Heart right ventricle (tissue), 16 donors: Measurements from ENCODE around the gene CTSL. TPM values are rescaled to one million over a fixed set of nuclear protein-coding genes. Genes with fewer than 3 reads are reported as not detected.

ENCODE experiments used
- ATAC-seq, 8 donors: fragments of 200-7000 bp; cut with Tn5 transposase; one replicate each; pipeline ENCODE4 v1.9.1; 2020; ENCODE audit warnings: mild to moderate bottlenecking in 8 of 8, moderate library complexity in 8 of 8, moderate number of reproducible peaks in 1 of 8
- DNase-seq, 2 donors: peaks; one replicate each; pipeline ENCODE4 v3.0.0-alpha.2; 2020
- H3K27ac ChIP-seq, 10 donors: fragments of 200-600 bp; sonication (generic) in 2 of 10; one replicate each; pipeline versions ENCODE4 v1.5.0 to v1.8.0; 2020 to 2022; ENCODE audit warnings: mild to moderate bottlenecking in 3 of 10
- H3K27me3 ChIP-seq, 7 donors: fragments of 200-600 bp; one replicate each; pipeline ENCODE4 v1.8.0; 2021 to 2022; ENCODE audit warnings: mild to moderate bottlenecking in 2 of 7
- H3K36me3 ChIP-seq, 9 donors: fragments of 200-600 bp; sonication (generic) in 1 of 9; one replicate each; pipeline versions ENCODE4 v1.5.0 to v1.8.0; 2020 to 2022; ENCODE audit warnings: mild to moderate bottlenecking in 2 of 9
- H3K4me1 ChIP-seq, 9 donors: fragments of 200-600 bp; sonication (generic) in 1 of 9; one replicate each; pipeline versions ENCODE4 v1.5.0 to v1.8.0; 2020 to 2022; ENCODE audit warnings: mild to moderate bottlenecking in 4 of 9
- H3K4me3 ChIP-seq, 10 donors: fragments of 200-600 bp; sonication (generic) in 2 of 10; one replicate each; pipeline versions ENCODE4 v1.5.0 to v1.8.0; 2020 to 2022; ENCODE audit warnings: mild to moderate bottlenecking in 7 of 10, moderate library complexity in 2 of 10
- H3K9me3 ChIP-seq, 11 donors: fragments of 200-600 bp in 10 of 11; sonication (generic) in 2 of 11; one replicate each; pipeline versions ENCODE4 v1.5.0 to v1.8.0; 2013 to 2022; ENCODE audit warnings: mild to moderate bottlenecking in 2 of 11, control low read depth in 1 of 11, moderate library complexity in 1 of 11
- whole genome bisulfite sequencing, 2 donors: extraction: QIAGEN DNeasy Blood & Tissue Kit; methylation state at CpG; one replicate each; pipeline ENCODE4 v1.1.7; 2013; ENCODE audit warnings: inconsistent platforms in 1 of 2; 5-methylcytosine and 5-hydroxymethylcytosine counted together
- intact Hi-C, 10 donors: fragments of 100-400 bp; cut with DNase I; formaldehyde crosslinking; loops; one replicate each; pipeline versions ENCODE4 v1.11.1 to v1.14.2; 2022
- polyA plus RNA-seq, 2 donors: library from polyadenylated mRNA; stranded (reverse); fragments of 200-250 nt; gene quantifications; one replicate each; pipeline ENCODE4 v1.2.3, GENCODE V29; 2013
- total RNA-seq, 10 donors: library from RNA; stranded (reverse); fragmentation: NEBNext Ultra II Directional in 3 of 10; extraction: Animal tissue kit (Norgen Biotek cat#: 25700) in 3 of 10; gene quantifications; one replicate each; pipeline versions ENCODE4 v1.2.1 to v1.2.4, GENCODE V29; 2021 to 2023
- TF ChIP-seq, protein P1 (sequence below), 9 donors: fragments of 200-600 bp; sonication (generic) in 2 of 9; IDR thresholded peaks; one replicate each; pipeline versions ENCODE4 v1.5.0 to v1.8.0; 2021 to 2022; ENCODE audit warnings: antibody characterized with exemption in 9 of 9, mild to moderate bottlenecking in 5 of 9, moderate library complexity in 1 of 9
- donor health status: Arrhythmogenic right ventricular cardiomyopathy.
- donor health status: ischemic (EF 13 %, LVEDD 7.1; RV severe dilation, severe dysfunction).
- donor health status: healthy with polysubstance abuse.
- donor health status: DM: no; HTN: yes; CAD: no.
- donor health status: DM: no; HTN: no; CAD: no.
- donor health status: ischemic (EF 25% LVEDD 6.9; RV normal size, moderate dysfunction).
- donor health status: ischemic (EF 25% LVEDD 5.7; RV mildly dilated, moderate dysfunction).
- donor health status: healthy.
- donor health status: DM: yes; HTN: yes; CAD: no.
- donor health status: Ischemic cardiomyopathy.
- donor health status: ischemic (EF 35%, LVEDD 5.7; RV mildly dilated, moderate dysfunction).
- donor health status: nonischemic (EF 11% LVEDD 7.7; RV severe dilation, severe dysfunction).
- donor health status: DM: yes; HTN: yes; CAD: no.
- donor health status: PGD.
- donor health status: ischemic (EF 29% LVEDD 5.4; RV normal size, mild dysfunction).
- donor health status: nonischemic (EF 23%, LVEDD 6.1; RV moderate dilation, normal function).

The CTSL gene
- total and polyA plus RNA-seq, 12 donors: 75.8 to 189 (median 134) TPM

DNA sequence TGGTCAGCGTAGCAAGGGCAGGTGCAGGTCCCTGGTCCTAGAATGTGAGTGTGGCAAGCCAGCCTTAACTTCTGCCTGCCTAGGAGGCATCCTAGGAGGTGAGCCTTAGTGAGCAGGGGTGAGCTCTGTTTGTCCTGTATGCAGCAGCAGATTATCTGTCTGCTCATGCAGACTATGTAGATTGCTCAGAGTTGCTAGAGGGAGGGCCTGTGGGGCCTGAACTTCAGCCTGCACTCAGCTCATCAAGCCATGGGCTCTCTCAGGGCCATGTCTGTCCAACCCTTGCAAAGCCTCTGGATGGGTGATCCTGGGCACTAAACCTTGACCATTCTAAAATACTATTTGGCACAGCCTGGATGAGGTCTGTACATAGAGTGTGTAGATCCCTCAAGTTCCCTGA, 8.5 kb upstream of the CTSL start:
- DNase-seq (no peak), ATAC-seq (no peak)
- H3K9me3 ChIP-seq: no peaks in the 10 kb centered on the region
- H3K4me3 ChIP-seq: no peak overlapping the region
- TF ChIP-seq, protein P1, sequence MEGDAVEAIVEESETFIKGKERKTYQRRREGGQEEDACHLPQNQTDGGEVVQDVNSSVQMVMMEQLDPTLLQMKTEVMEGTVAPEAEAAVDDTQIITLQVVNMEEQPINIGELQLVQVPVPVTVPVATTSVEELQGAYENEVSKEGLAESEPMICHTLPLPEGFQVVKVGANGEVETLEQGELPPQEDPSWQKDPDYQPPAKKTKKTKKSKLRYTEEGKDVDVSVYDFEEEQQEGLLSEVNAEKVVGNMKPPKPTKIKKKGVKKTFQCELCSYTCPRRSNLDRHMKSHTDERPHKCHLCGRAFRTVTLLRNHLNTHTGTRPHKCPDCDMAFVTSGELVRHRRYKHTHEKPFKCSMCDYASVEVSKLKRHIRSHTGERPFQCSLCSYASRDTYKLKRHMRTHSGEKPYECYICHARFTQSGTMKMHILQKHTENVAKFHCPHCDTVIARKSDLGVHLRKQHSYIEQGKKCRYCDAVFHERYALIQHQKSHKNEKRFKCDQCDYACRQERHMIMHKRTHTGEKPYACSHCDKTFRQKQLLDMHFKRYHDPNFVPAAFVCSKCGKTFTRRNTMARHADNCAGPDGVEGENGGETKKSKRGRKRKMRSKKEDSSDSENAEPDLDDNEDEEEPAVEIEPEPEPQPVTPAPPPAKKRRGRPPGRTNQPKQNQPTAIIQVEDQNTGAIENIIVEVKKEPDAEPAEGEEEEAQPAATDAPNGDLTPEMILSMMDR (IDR thresholded peaks at IDR 0.05): no peak
- intact Hi-C loops: no loop called here
- peaks cover 0 to 54% (median 5%) of the 10 kb centered on the region in 9 donors for H3K4me1 ChIP-seq
- no peaks in the 10 kb centered on the region for H3K36me3 ChIP-seq
- WGBS, 2 donors: 83 to 100% methylated on average over 1 of the region's 1 CpG
- no peaks in the 10 kb centered on the region for H3K27me3 ChIP-seq
- no peak overlapping the region for H3K27ac ChIP-seq

DNA sequence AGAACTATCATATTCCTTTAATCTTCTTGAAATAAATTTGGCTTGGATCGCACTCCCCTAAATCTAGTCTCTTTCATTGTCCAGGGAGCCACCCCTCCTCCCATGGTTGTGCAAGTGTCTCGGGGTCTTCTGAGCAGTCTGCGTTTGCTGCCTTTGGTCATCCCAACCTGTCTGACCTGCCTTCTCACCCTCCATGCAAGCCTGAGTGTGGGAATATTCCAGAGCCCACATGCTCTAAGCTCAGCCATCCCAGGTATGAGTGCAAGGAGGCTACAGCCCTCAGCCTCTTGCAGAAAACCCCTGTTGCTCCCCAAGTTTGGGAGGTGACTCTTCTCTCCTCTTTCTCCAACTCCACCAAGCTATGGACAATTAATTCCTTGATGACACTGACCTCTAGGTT, 7.7 kb upstream of the CTSL start:
- Histone ChIP-seq H3K4me1 (peaks cover 0 to 56% (median 5%) of the 10 kb centered on the region in 9 donors), H3K4me3 (no peak overlapping the region), H3K36me3 (no peaks in the 10 kb centered on the region), H3K27me3 (no peaks in the 10 kb centered on the region), H3K9me3 (no peaks in the 10 kb centered on the region), H3K27ac (no peak overlapping the region)
- ATAC-seq (no peak), DNase-seq (no peak)
- intact Hi-C loops: no loop called here
- TF ChIP-seq, protein P1 (IDR thresholded peaks at IDR 0.05): no peak
- 97 to 99% methylated on average over 3 of the region's 3 CpGs for WGBS, 2 donors

DNA sequence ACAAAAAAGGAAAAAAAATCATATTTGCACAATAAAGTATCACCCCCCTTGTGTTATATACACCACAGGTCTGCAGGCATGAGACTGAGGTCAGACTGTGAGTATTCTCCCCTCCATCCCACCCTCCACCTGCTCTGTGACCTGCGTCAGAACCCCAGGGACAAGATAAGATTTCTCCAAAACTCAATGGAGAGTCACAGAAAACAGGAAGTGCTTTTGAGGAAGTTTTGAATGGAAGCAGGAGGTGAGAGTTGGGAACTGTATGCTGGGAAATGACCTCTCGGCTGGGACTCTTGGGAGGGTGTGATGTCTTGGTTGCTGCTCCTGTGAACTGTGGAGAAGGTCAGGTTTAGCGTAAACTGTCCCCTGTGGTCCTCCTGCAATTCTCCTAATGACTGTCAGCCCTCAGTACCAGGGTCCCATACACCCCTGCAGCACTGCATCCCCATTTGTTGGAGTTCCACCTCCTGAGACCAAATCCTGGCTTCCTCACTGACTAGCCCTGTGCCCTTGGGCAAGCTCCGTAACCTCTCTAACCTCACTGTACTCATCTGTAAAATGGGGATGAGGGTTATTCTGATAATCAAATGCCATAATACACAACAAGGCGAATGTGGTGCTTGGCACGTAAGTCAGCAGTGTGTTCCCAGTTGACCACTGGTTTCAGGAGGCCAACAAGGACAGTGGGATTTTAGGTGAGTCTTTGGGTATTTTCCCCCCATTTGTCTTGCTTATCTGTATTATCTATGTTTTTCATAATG, 6.9 kb upstream of the CTSL start:
- 81 to 83% methylated on average over 6 of the region's 6 CpGs for WGBS, 2 donors
- H3K27me3 ChIP-seq: no peaks in the 10 kb centered on the region
- H3K4me1 ChIP-seq: peaks cover 0 to 50% (median 5%) of the 10 kb centered on the region in 9 donors
- DNase-seq: no peak
- H3K36me3 ChIP-seq: no peaks in the 10 kb centered on the region
- no peak overlapping the region for H3K27ac ChIP-seq
- no peak for ATAC-seq
- TF ChIP-seq, protein P1 (IDR thresholded peaks at IDR 0.05): no peak
- no peak overlapping the region for H3K4me3 ChIP-seq
- no peaks in the 10 kb centered on the region for H3K9me3 ChIP-seq
- intact Hi-C loops: no loop called here

DNA sequence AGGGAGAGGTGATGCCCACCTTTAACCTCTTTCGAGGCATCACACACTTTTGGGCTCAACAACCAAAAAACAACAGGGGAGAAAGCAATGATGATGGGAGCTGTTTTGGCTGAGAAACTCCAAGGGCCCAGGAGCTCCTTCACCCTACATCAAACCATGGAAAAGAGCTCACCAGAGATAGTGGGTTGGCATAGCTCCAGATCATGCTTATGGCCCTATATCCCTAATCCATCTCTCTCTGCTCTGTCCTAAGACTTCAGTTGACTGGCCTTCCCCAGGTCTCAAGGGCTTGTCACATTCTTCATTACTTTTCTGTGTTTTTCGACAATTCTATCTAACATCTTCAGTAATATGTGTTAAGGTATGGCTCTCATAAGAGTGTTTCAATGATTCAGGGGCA, 5.7 kb upstream of the CTSL start:
- no peaks in the 10 kb centered on the region for H3K36me3 ChIP-seq
- DNase-seq (no peak), ATAC-seq (no peak)
- H3K4me1 ChIP-seq: peaks cover 0 to 46% (median under 1%) of the 10 kb centered on the region in 9 donors
- H3K4me3 ChIP-seq: no peak overlapping the region
- WGBS, 2 donors: 96 to 100% methylated on average over 2 of the region's 2 CpGs
- no peak overlapping the region for H3K27ac ChIP-seq
- no peaks in the 10 kb centered on the region for H3K27me3 ChIP-seq
- intact Hi-C loops: loop anchor here in 1 of 10 donors (10.0 kb wide), 1 partner anchor 75 kb away; no protein-coding TSS in a partner anchor
- TF ChIP-seq, protein P1 (IDR thresholded peaks at IDR 0.05): no peak
- no peaks in the 10 kb centered on the region for H3K9me3 ChIP-seq
